K562 (cell line): Measurements from ENCODE around the gene MRAS. TPM values are rescaled to one million over a fixed set of nuclear protein-coding genes. Genes with fewer than 3 reads are reported as not detected.

ENCODE experiments used
- ATAC-seq: fragments of 200-7000 bp; cut with Tn5 transposase; 3 replicates; pipeline ENCODE4 v1.9.1; 2020; ENCODE audit warnings: moderate library complexity
- BruUV-seq: library from RNA; stranded (reverse); fragments of 400-500 nt; replicated peaks from 2 replicates; lab custom pipeline; 2021; lab: Mats Ljungman, UMichigan
- CTCF ChIA-PET: fragments of 300-600 bp; formaldehyde crosslinking; extraction: SDS; loops from one replicate; lab custom pipeline; 2021; ENCODE audit warnings: low intra/inter-chr PET ratio; lab: Yijun Ruan, JAX
- POLR2A ChIA-PET: fragments of 300-600, 350-650 bp; sonication (Branson Sonifier 250); formaldehyde crosslinking; extraction: SDS; loops from one replicate; lab custom pipeline; 2021; ENCODE audit warnings: antibody characterized with exemption, inconsistent platforms; lab: Yijun Ruan, JAX
- DNase-seq, 4 experiments: peaks; one replicate each; pipeline versions ENCODE4 v3.0.0 to v3.0.0-alpha.2; 2011 to 2018; ENCODE audit warnings: low spot score in 3 of 4, mixed read lengths in 3 of 4; ENCODE audit errors: extremely low read depth in 1 of 4
- FAIRE-seq: peaks from 2 replicates; lab custom pipeline; 2011; peaks lifted over from hg19 to GRCh38; lab: Jason Lieb, UNC
- H2AFZ ChIP-seq: 2 replicates; pipeline ENCODE4 v1.6.0; 2011; ENCODE audit warnings: low read depth, low read length, control low read depth, inconsistent platforms
- H3K27ac ChIP-seq: fragments of 200-600 bp; 3 replicates; pipeline ENCODE4 v1.8.0; 2011; ENCODE audit warnings: low read depth, mild to moderate bottlenecking, control low read depth, inconsistent platforms, low read length, moderate library complexity, mixed read lengths; ENCODE audit errors: extremely low read depth
- H3K27me3 ChIP-seq, 2 experiments: fragments of 300-600 bp in 1 of 2; 2 replicates in 1 of 2; 3 replicates in 1 of 2; pipeline versions ENCODE4 v1.6.0 to v1.8.0; 2011; ENCODE audit warnings: inconsistent platforms in 2 of 2, low read length in 2 of 2, mild to moderate bottlenecking in 1 of 2, mixed read lengths in 1 of 2, moderate library complexity in 1 of 2; ENCODE audit not compliant: control insufficient read depth in 2 of 2, insufficient read depth in 2 of 2
- H3K36me3 ChIP-seq: fragments of 300-600 bp; 3 replicates; pipeline ENCODE4 v1.8.0; 2011; ENCODE audit warnings: mild to moderate bottlenecking, low read length, inconsistent platforms; ENCODE audit not compliant: control insufficient read depth, insufficient read depth
- H3K4me1 ChIP-seq, 2 experiments: fragments of 200-600 bp in 1 of 2; replicated peaks in 1 of 2; 2 replicates in 1 of 2; 3 replicates in 1 of 2; pipeline versions ENCODE4 v1.5.1 to v1.8.0; 2011; ENCODE audit warnings: inconsistent platforms in 2 of 2, low read length in 2 of 2, mild to moderate bottlenecking in 1 of 2, mixed read lengths in 1 of 2, moderate library complexity in 1 of 2; ENCODE audit not compliant: control insufficient read depth in 2 of 2, insufficient read depth in 2 of 2
- H3K4me2 ChIP-seq: 2 replicates; pipeline ENCODE4 v1.6.1; 2011; ENCODE audit warnings: low read length, control low read depth, inconsistent platforms, mixed read lengths; ENCODE audit not compliant: insufficient read depth
- H3K4me3 ChIP-seq: fragments of 200-600 bp; sonication (generic), shearing (Covaris generic); 2 replicates; pipeline ENCODE4 v1.5.1; 2016; ENCODE audit warnings: control low read depth, inconsistent platforms
- H3K79me2 ChIP-seq: fragments of 200-600 bp; 3 replicates; pipeline ENCODE4 v1.8.0; 2011; ENCODE audit warnings: low read length, inconsistent platforms; ENCODE audit not compliant: control insufficient read depth, insufficient read depth
- H3K9ac ChIP-seq, 2 experiments: 2 replicates each; pipeline versions ENCODE4 v1.6.0 to v1.6.1; 2011; ENCODE audit warnings: low read depth in 2 of 2, low read length in 2 of 2, control low read depth in 1 of 2, inconsistent platforms in 1 of 2, mild to moderate bottlenecking in 1 of 2, mixed read lengths in 1 of 2; ENCODE audit not compliant: insufficient read depth in 1 of 2
- H3K9me1 ChIP-seq: one replicate; pipeline ENCODE4 v1.6.0; 2011; ENCODE audit warnings: inconsistent platforms, mild to moderate bottlenecking, low read length, moderate library complexity; ENCODE audit not compliant: control insufficient read depth, insufficient read depth
- H3K9me3 ChIP-seq: replicated peaks from 2 replicates; pipeline ENCODE4 v1.5.1; 2011; ENCODE audit warnings: low read depth, low read length, inconsistent platforms; ENCODE audit not compliant: control insufficient read depth, insufficient read depth
- H4K20me1 ChIP-seq: replicated peaks from 2 replicates; pipeline ENCODE4 v1.6.1; 2011; ENCODE audit warnings: low read length, inconsistent platforms, mixed read lengths; ENCODE audit not compliant: control insufficient read depth, insufficient read depth
- CBX5 ChIP-seq: IDR thresholded peaks from 2 replicates; pipeline ENCODE4 v1.6.1; 2014; ENCODE audit warnings: low read depth, borderline replicate concordance
- CEBPG ChIP-seq, 3 experiments: fragments of 200-800 bp in 1 of 3; sonication (Bioruptor generic) in 1 of 3; sonication (generic) in 1 of 3; formaldehyde crosslinking in 1 of 3; IDR thresholded peaks in 2 of 3; conservative IDR thresholded peaks in 1 of 3; 2 replicates each; pipeline versions ENCODE4 v1.6.1 to v1.8.0; 2016 to 2022; ENCODE audit warnings: missing compliant biosample characterization in 2 of 3, missing genetic modification characterization in 2 of 3, mild to moderate bottlenecking in 1 of 3, missing genetic modification reagents in 1 of 3
- CXXC5 ChIP-seq: fragments of 250-450 bp; sonication (Bioruptor Pico); IDR thresholded peaks from 2 replicates; pipeline ENCODE4 v1.8.0; 2022; ENCODE audit warnings: inconsistent platforms, mild to moderate bottlenecking, moderate library complexity
- NONO ChIP-seq, 2 experiments: fragments of 200-400 bp in 1 of 2; fragments of 450-650 bp in 1 of 2; formaldehyde crosslinking in 1 of 2; IDR thresholded peaks; 2 replicates each; pipeline ENCODE4 v1.6.1; 2017; ENCODE audit warnings: low read depth in 2 of 2, mild to moderate bottlenecking in 2 of 2, moderate library complexity in 2 of 2, low read length in 1 of 2
- PHTF2 ChIP-seq: fragments of 250-450 bp; sonication (Bioruptor Pico); IDR thresholded peaks from 2 replicates; pipeline ENCODE4 v1.5.0; 2021; ENCODE audit warnings: mild to moderate bottlenecking
- POLR2G ChIP-seq: fragments of 200-400 bp; formaldehyde crosslinking; IDR thresholded peaks from 2 replicates; pipeline ENCODE4 v1.6.1; 2017; ENCODE audit warnings: low read depth, mild to moderate bottlenecking, antibody characterized with exemption, low read length, moderate library complexity
- PURB ChIP-seq: sonication (generic); formaldehyde crosslinking; IDR thresholded peaks from 2 replicates; pipeline ENCODE4 v1.9.0; 2021; ENCODE audit warnings: low read depth, mild to moderate bottlenecking, missing genetic modification reagents
- SMAD3 ChIP-seq: fragments of 450-650 bp; formaldehyde crosslinking; conservative IDR thresholded peaks from 2 replicates; pipeline ENCODE4 v1.4.0; 2020; ENCODE audit warnings: mild to moderate bottlenecking
- SNRNP70 ChIP-seq: fragments of 200-400 bp; formaldehyde crosslinking; optimal IDR thresholded peaks from 2 replicates; pipeline ENCODE3; 2017; ENCODE audit warnings: low read depth, low read length
- YY1 ChIP-seq, 3 experiments: IDR thresholded peaks; 2 replicates each; pipeline ENCODE4 v1.6.1; 2011; ENCODE audit warnings: low read length in 2 of 3, mild to moderate bottlenecking in 2 of 3, moderate library complexity in 2 of 3, borderline replicate concordance in 1 of 3, control low read depth in 1 of 3, low read depth in 1 of 3; ENCODE audit not compliant: insufficient read depth in 3 of 3, insufficient replicate concordance in 2 of 3, control insufficient read depth in 1 of 3, insufficient read length in 1 of 3; ENCODE audit errors: extremely low read depth in 1 of 3
- ZNF311 ChIP-seq: fragments of 250-450 bp; sonication (Bioruptor Pico); IDR thresholded peaks from 2 replicates; pipeline ENCODE4 v1.4.0; 2020; ENCODE audit warnings: mild to moderate bottlenecking, moderate library complexity
- WGBS: fragments of 100-300 bp; shearing (Covaris generic); methylation state at CpG from one replicate; pipeline ENCODE4 v1.1.6; 2016; ENCODE audit warnings: low coverage, mixed read lengths; ENCODE audit not compliant: insufficient coverage; ENCODE audit errors: missing lambda C conversion rate; 5-methylcytosine and 5-hydroxymethylcytosine counted together
- in situ Hi-C: fragments of 300-500 bp; cut with MboI; formaldehyde crosslinking; loops from 4 replicates; pipeline ENCODE4 v1.15.0; 2018; ENCODE audit warnings: inconsistent platforms, mixed read lengths
- intact Hi-C: fragments of 100-400 bp; cut with micrococcal nuclease; formaldehyde crosslinking; loops from 2 replicates; pipeline ENCODE4 v1.14.2; 2022
- polyA plus RNA-seq, 8 experiments: library from polyadenylated mRNA; depleted of rRNA in 4 of 8; stranded (reverse) in 5 of 8; unstranded in 3 of 8; fragments of >200 nt; fragmentation: Nextera tagmentation in 2 of 8; fragmentation: Illumina TruSeq in 1 of 8; extraction: Ambion mirVana in 2 of 8; extraction: Trizol in 1 of 8; gene quantifications; 2 replicates each; pipeline versions ENCODE4 v1.2.1 to v1.2.3, GENCODE V29; 2011 to 2014; ENCODE audit warnings: inconsistent platforms in 1 of 8, missing spikeins in 1 of 8
- total RNA-seq, 7 experiments: library from RNA; depleted of rRNA in 6 of 7; stranded (reverse); fragments of >200 nt in 6 of 7; fragmentation: Illumina TruSeq in 2 of 7; extraction: Trizol in 2 of 7; gene quantifications; 2 replicates each; pipeline versions ENCODE4 v1.2.1 to v1.2.3, GENCODE V29; 2011 to 2021; ENCODE audit warnings: low replicate concordance in 1 of 7
- TF ChIP-seq, protein P1 (sequence below): fragments of 250-450 bp; sonication (Bioruptor Pico); IDR thresholded peaks from 2 replicates; pipeline ENCODE4 v1.8.0; 2022; ENCODE audit warnings: inconsistent platforms, mild to moderate bottlenecking, moderate library complexity, borderline replicate concordance
- TF ChIP-seq, protein P2 (sequence below): fragments of 450-650 bp; formaldehyde crosslinking; IDR thresholded peaks from 2 replicates; pipeline ENCODE4 v1.4.0; 2022; ENCODE audit warnings: missing genetic modification characterization
- TF ChIP-seq, protein P3 (sequence below), 2 experiments: fragments of 200-800 bp in 1 of 2; sonication (Bioruptor generic) in 1 of 2; sonication (generic) in 1 of 2; formaldehyde crosslinking in 1 of 2; IDR thresholded peaks in 1 of 2; conservative IDR thresholded peaks in 1 of 2; 2 replicates each; pipeline versions ENCODE4 v1.5.0 to v1.6.1; 2016 to 2020; ENCODE audit warnings: missing compliant biosample characterization in 1 of 2, missing genetic modification characterization in 1 of 2, missing genetic modification reagents in 1 of 2
- TF ChIP-seq, protein P4 (sequence below): fragments of 450-650 bp; IDR thresholded peaks from 2 replicates; pipeline ENCODE4 v1.6.1; 2018; ENCODE audit warnings: mild to moderate bottlenecking, low read depth; ENCODE audit not compliant: partially characterized antibody

Gene MRAS
- total and polyA plus RNA-seq, 9 of the 15 experiments (the other 6 are each of a cell fraction or from before 2014, with no cell fraction given) = 1.5 to 10.0 (median 5.0) TPM

DNA sequence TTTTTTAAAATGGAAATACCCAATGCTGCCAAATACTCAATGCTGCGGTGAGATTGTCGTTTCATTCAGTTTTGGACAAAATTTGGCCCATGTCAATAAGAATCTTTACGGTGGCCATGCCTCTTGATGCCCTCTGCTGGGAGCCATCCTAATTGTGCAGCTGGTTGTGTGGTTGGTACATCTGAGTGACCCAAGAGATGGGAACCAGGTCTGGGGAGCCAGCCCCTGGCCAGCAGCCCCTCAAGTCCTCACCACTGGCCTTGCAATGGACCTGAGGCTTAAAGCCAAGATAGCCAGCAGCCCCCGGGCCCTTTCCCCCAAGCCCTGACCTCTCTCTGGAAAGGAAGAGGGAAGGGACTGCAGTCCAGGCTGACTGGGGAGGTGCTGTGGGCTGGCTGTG, 49.6 kb downstream of the MRAS start:
- H3K4me2 ChIP-seq = no peak overlapping the region
- BruUV-seq = no TSS peak
- intact Hi-C loops = no loop called here
- POLR2A ChIA-PET = no interaction called here
- no peaks in the 10 kb centered on the region for H4K20me1 ChIP-seq
- no peaks in the 10 kb centered on the region for H3K4me1 ChIP-seq
- no peak overlapping the region for H3K27ac ChIP-seq
- no peak for FAIRE-seq
- no peaks in the 10 kb centered on the region for H3K36me3 ChIP-seq
- ATAC-seq = no peak
- H3K27me3 ChIP-seq = peaks cover 0 to 21% of the 10 kb centered on the region in 2 experiments; a peak in 2 of 5 replicates
- no peaks in the 10 kb centered on the region for H3K79me2 ChIP-seq
- no peaks in the 10 kb centered on the region for H3K9me3 ChIP-seq
- no peak overlapping the region for H3K9ac ChIP-seq
- H3K9me1 ChIP-seq = no peaks in the 10 kb centered on the region
- no peak overlapping the region for H3K4me3 ChIP-seq
- CTCF ChIA-PET = no interaction called here
- no peak overlapping the region for H2AFZ ChIP-seq
- in situ Hi-C loops = no loop called here
- DNase-seq = no peak
- 38% methylated on average over 4 of the region's 4 CpGs for WGBS
- no peak for TF ChIP-seq CEBPG (CRISPR knock-in tag; IDR thresholded peaks at IDR 0.05)
- no peak for TF ChIP-seq CEBPG (tag; conservative IDR thresholded peaks at IDR 0.05 in 1 of 2, IDR thresholded peaks at IDR 0.05 in 1 of 2)
- no peak for TF ChIP-seq YY1 (IDR thresholded peaks at IDR 0.05; ENCODE audit: borderline replicate concordance in 1 of 3, control insufficient read depth in 1 of 3, extremely low read depth in 1 of 3, insufficient read depth in 3 of 3, insufficient read length in 1 of 3, insufficient replicate concordance in 2 of 3, low read depth in 1 of 3, low read length in 2 of 3)
- no peak for TF ChIP-seq CBX5
- TF ChIP-seq, protein P1, sequence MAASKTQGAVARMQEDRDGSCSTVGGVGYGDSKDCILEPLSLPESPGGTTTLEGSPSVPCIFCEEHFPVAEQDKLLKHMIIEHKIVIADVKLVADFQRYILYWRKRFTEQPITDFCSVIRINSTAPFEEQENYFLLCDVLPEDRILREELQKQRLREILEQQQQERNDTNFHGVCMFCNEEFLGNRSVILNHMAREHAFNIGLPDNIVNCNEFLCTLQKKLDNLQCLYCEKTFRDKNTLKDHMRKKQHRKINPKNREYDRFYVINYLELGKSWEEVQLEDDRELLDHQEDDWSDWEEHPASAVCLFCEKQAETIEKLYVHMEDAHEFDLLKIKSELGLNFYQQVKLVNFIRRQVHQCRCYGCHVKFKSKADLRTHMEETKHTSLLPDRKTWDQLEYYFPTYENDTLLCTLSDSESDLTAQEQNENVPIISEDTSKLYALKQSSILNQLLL = no peak
- TF ChIP-seq PHTF2 (CRISPR knock-in tag) = no peak
- no peak for TF ChIP-seq SMAD3 (CRISPR knock-in tag)
- TF ChIP-seq, protein P2, sequence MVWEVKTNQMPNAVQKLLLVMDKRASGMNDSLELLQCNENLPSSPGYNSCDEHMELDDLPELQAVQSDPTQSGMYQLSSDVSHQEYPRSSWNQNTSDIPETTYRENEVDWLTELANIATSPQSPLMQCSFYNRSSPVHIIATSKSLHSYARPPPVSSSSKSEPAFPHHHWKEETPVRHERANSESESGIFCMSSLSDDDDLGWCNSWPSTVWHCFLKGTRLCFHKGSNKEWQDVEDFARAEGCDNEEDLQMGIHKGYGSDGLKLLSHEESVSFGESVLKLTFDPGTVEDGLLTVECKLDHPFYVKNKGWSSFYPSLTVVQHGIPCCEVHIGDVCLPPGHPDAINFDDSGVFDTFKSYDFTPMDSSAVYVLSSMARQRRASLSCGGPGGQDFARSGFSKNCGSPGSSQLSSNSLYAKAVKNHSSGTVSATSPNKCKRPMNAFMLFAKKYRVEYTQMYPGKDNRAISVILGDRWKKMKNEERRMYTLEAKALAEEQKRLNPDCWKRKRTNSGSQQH (CRISPR knock-in tag) = no peak
- no peak for TF ChIP-seq PURB (CRISPR knock-in tag)
- TF ChIP-seq NONO (IDR thresholded peaks at IDR 0.05; ENCODE audit: low read depth in 2 of 2, low read length in 1 of 2) = no peak
- no peak for TF ChIP-seq SNRNP70
- no peak for TF ChIP-seq ZNF311 (CRISPR knock-in tag)
- TF ChIP-seq, protein P3, sequence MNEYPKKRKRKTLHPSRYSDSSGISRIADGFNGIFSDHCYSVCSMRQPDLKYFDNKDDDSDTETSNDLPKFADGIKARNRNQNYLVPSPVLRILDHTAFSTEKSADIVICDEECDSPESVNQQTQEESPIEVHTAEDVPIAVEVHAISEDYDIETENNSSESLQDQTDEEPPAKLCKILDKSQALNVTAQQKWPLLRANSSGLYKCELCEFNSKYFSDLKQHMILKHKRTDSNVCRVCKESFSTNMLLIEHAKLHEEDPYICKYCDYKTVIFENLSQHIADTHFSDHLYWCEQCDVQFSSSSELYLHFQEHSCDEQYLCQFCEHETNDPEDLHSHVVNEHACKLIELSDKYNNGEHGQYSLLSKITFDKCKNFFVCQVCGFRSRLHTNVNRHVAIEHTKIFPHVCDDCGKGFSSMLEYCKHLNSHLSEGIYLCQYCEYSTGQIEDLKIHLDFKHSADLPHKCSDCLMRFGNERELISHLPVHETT (CRISPR knock-in tag; conservative IDR thresholded peaks at IDR 0.05 in 1 of 2, IDR thresholded peaks at IDR 0.05 in 1 of 2) = no peak
- TF ChIP-seq, protein P4, sequence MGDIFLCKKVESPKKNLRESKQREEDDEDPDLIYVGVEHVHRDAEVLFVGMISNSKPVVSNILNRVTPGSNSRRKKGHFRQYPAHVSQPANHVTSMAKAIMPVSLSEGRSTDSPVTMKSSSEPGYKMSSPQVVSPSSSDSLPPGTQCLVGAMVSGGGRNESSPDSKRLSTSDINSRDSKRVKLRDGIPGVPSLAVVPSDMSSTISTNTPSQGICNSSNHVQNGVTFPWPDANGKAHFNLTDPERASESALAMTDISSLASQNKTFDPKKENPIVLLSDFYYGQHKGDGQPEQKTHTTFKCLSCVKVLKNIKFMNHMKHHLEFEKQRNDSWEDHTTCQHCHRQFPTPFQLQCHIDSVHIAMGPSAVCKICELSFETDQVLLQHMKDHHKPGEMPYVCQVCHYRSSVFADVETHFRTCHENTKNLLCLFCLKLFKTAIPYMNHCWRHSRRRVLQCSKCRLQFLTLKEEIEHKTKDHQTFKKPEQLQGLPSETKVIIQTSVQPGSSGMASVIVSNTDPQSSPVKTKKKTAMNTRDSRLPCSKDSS = no peak
- no peak for TF ChIP-seq POLR2G
- TF ChIP-seq CXXC5 (CRISPR knock-in tag) = no peak
